ENCODE results near the gene CNDP2.
"Not testable (repeated sequence)": the region's sequence is repeated elsewhere in the genome, so short reads cannot be mapped to it uniquely, and the experiment has no call there.

The CNDP2 gene

GRCh38 chr18:74519320-74520095 lies 23.3 kb downstream of the CNDP2 start:
- no peak for DNase-seq

DNA sequence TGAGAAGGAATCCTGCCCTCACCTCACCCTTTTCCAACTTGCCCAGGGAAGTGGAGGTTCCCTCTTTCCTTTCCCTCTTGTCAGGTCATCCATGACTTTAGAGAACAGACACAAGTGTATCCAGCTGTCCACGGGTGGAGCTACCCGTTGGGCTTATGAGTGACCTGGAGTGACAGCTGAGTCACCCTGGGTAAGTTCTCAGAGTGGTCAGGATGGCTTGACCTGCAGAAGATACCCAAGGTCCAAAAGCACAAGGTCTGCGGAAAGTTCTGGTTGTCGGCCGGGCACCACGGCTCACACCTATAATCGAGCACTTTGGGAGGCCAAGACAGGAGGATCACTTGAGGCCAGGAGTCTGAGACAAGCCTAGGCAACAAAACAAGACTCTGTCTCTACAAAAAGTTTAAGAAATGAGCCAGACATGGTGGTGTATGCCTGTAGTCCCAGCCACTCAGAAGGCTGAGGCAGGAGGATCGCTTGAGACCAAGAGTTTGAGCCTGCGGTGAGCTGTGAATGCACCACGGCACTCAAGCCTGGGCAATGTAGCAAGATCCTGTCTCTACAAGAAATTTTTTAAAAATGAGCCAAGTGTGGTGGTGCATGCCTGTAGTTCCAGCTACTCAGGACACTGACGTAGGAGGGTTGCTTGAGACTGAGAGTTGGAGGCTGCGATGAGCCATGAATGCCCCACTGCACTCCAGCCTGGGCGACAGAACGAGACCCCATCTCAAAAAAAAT lies 24.1 kb downstream of the CNDP2 start:
- DNase-seq, result no peak

- no peak for DNase-seq
These were observed 25.0 kb downstream of the CNDP2 start for GRCh38 chr18:74521068-74521725.

- DNase-seq, result no peak
These were observed 26.7 kb downstream of the CNDP2 start for GRCh38 chr18:74522635-74523548.

DNA sequence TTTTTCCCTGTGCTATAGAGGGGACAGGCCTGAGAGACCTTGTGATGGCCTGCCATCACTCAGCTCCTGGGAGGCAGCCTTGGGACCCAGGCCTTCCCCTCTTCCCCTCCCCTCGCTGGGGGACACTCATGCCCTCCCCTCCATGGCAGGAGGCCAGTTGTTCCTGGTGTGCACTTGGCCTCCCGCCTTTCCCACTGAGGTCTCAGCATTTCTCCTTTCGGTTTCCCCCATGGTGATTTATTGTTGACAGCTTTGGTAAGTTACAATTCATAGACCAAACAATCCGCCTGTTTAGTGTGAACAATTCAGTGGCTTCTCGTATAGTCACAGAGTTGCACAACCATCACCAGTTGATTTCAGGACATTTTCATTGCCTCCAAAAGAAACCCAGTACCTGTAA lies 27.9 kb downstream of the CNDP2 start:
- DNase-seq, result no peak

GRCh38 chr18:74524915-74525314 lies 28.8 kb downstream of the CNDP2 start:
- not testable (repeated sequence) for DNase-seq

GRCh38 chr18:74525741-74526140 lies 29.6 kb downstream of the CNDP2 start:
- no peak for DNase-seq

- no peak for DNase-seq
These were observed 30.3 kb downstream of the CNDP2 start for GRCh38 chr18:74526488-74526887.

GRCh38 chr18:74528478-74528877 lies 32.3 kb downstream of the CNDP2 start:
- DNase-seq, result no peak

DNA sequence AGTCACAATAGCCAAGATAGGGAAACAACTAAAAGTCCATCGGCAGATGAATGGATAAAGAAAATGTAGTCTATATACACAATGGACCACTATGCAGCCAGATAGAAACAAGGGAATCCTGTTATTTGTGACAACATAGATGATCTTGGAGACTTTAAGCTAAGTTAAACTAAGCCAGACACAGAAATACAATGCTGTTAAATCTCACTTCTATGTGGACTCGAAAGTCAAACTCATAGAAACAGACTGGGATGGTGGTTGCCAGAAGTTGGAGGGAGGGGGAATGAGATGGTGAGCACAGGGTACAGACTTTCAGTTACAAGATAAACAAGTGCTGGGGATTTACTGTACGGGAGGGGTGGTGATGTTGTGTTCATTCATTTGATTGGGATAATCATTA lies 32.8 kb downstream of the CNDP2 start:
- DNase-seq, result no peak

- DNase-seq, result no peak
These were observed 33.2 kb downstream of the CNDP2 start for GRCh38 chr18:74529378-74529777.

GRCh38 chr18:74529811-74530583 lies 33.8 kb downstream of the CNDP2 start:
- no peak for DNase-seq

GRCh38 chr18:74530584-74530862 lies 34.4 kb downstream of the CNDP2 start:
- no peak for DNase-seq

GRCh38 chr18:74531043-74531442 lies 34.9 kb downstream of the CNDP2 start:
- no peak for DNase-seq

DNA sequence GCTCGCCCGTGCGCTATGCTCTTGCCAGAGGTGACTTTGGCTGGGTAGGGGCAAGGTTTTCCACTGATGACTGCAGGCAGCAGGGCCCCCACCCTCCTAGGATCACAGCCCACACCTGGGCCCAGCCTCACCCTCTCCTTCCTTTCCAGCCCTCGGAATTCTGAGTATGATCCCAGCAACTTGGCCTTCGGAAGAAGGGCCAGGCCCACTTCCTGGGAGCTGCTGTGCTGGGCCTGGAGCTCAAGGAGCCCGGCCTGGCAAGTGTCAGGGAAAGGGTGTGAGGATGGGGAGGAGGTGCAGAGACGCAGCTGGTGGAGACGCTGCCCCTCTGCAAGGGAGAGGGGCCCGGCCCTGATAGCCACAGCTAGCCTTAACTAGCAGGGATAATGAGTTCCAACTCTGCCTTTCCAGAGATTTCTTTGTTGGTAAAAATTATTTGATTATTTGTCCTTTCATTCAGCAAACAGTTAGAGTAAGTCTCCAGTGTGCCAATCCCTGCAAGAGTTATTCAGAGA lies 36.4 kb downstream of the CNDP2 start:
- DNase-seq, result no peak

DNA sequence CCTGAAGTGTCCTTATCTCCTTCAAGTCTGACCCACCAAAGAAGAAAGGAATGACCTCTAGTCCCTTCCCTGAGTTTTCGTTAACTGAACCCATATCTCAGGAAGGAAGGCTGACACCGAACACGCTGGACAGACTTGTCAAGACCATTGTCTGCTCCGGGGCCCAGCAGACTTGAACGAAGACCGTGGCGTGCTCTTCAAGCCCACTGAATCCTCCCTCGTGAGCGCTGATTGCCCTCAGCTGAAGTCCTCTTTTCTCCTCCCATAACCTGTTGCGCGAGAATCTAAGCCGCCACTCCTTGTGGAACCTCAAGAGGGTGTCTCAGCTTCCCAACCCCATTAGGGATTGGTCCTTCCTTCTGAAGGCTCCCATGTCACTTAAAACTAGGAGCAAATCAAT lies 37.5 kb downstream of the CNDP2 start:
- no peak for DNase-seq

- DNase-seq, result no peak
These were observed 38.2 kb downstream of the CNDP2 start, which contains the start of gene CNDP1 for GRCh38 chr18:74534150-74534969. Gene CNDP1, plus strand, starts transcription at chr18:74534500. Its CDS starts 168 bp downstream, at chr18:74534668.

- no peak for DNase-seq
These were observed 39.0 kb downstream of the CNDP2 start for GRCh38 chr18:74534981-74535649.

DNA sequence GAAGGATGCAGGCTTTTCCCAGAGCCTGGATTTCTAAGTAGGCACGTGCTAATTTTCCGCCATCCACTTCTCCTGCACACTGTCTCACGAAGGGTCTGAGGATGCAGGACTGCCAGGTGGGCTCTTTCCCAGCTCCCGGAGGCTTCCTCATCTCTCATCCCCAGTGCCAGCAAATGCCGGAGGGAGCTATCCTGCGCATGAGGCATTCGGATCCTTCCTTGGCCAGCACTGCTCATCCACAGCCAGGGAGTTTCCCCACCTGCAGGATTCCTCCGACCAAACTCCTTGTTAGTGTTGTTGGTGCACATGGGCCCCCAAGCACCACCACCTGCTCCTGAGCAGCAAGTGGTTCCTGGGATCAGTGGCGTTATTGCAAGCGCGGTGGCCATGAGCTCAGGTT lies 43.1 kb downstream of the CNDP2 start:
- no peak for DNase-seq

DNA sequence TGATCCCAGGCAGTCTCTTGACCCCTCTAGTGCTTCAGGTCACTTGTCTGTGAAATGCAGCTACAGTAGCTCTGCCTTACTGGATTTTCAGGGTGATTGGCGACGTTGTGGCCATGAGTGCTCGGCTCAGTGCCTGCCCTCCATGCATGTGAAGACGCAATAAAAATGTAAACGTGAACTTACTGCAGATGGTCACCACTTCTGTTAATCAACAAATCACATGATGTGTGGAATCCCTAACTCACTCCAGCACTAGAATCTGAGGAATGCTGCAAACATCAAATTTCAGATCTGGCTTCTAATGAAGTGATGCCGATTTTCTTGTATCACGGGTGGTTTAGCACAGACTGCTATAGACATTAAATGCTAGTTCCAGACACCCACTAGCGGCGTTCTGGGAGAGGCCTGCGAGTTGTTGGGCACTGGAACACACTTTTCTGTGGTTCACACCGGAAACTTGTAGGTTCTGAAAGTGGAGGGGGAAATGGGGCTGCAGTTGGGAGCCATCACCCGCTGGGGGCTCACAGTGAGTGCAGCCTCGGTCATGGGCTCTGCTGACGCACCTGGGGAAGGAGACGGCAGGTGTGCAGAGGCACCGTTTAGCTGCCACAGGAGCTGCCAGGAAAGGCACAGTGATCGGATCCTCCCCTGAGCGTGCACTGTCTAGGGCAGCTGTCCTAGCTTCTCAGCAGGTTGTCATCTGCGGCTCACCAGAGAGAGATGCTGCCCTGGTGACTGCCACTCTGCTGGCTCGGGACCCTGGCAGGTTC lies 44.7 kb downstream of the CNDP2 start:
- no peak for DNase-seq

All from NCI-H2171 (cell line).